DOHH2 (cell line): Measurements from ENCODE around the gene NTNG1.

Experiments
- H3F3A ChIP-seq: fragments of 200-600 bp; sonication (generic), shearing (Covaris generic); 2 replicates; pipeline ENCODE4 v1.6.0; 2016; ENCODE audit warnings: antibody characterized with exemption, mild to moderate bottlenecking; ENCODE audit not compliant: control insufficient read depth, insufficient read depth
- H3K27ac ChIP-seq: fragments of 200-600 bp; sonication (generic); 2 replicates; pipeline ENCODE4 v1.5.1; 2014; ENCODE audit warnings: low read depth, mild to moderate bottlenecking, low read length, moderate library complexity
- H3K27me3 ChIP-seq: fragments of 200-600 bp; sonication (generic); 2 replicates; pipeline ENCODE4 v1.6.1; 2014; ENCODE audit warnings: mild to moderate bottlenecking, low read length, mixed read lengths; ENCODE audit not compliant: control insufficient read depth
- H3K36me3 ChIP-seq: fragments of 200-600 bp; sonication (generic); 2 replicates; pipeline ENCODE4 v1.6.1; 2014; ENCODE audit warnings: mild to moderate bottlenecking, low read length, moderate library complexity, mixed read lengths; ENCODE audit not compliant: control insufficient read depth
- H3K4me1 ChIP-seq: fragments of 200-600 bp; sonication (generic); 2 replicates; pipeline ENCODE4 v1.6.1; 2014; ENCODE audit warnings: mild to moderate bottlenecking, low read length, mixed read lengths; ENCODE audit not compliant: control insufficient read depth
- H3K4me2 ChIP-seq: fragments of 200-600 bp; sonication (generic); 2 replicates; pipeline ENCODE4 v1.6.0; 2014; ENCODE audit warnings: mild to moderate bottlenecking, low read length, moderate library complexity
- H3K4me3 ChIP-seq: fragments of 200-600 bp; sonication (generic); 2 replicates; pipeline ENCODE4 v1.5.1; 2014; ENCODE audit warnings: mild to moderate bottlenecking, low read length, mixed read lengths
- H3K79me2 ChIP-seq: fragments of 200-600 bp; sonication (generic); 2 replicates; pipeline ENCODE4 v1.6.1; 2014; ENCODE audit warnings: mild to moderate bottlenecking, low read length, mixed read lengths; ENCODE audit not compliant: control insufficient read depth
- H3K9me2 ChIP-seq: fragments of 200-600 bp; sonication (generic); replicated peaks from 2 replicates; pipeline ENCODE4 v1.6.1; 2014; ENCODE audit warnings: mild to moderate bottlenecking, low read length, mixed read lengths; ENCODE audit not compliant: control insufficient read depth
- H3K9me3 ChIP-seq: fragments of 200-600 bp; sonication (generic); 2 replicates; pipeline ENCODE4 v1.6.1; 2014; ENCODE audit warnings: antibody characterized with exemption, low read length, mixed read lengths; ENCODE audit not compliant: control insufficient read depth, insufficient read depth
- H4K20me1 ChIP-seq: fragments of 200-600 bp; sonication (generic); 2 replicates; pipeline ENCODE4 v1.6.0; 2014; ENCODE audit warnings: low read depth, mild to moderate bottlenecking, antibody characterized with exemption, low read length, moderate library complexity; ENCODE audit not compliant: control insufficient read depth, insufficient read depth
- EZH2phosphoT487 ChIP-seq: fragments of 200-600 bp; sonication (generic); IDR thresholded peaks from 2 replicates; pipeline ENCODE4 v1.6.1; 2017; ENCODE audit warnings: borderline replicate concordance, mild to moderate bottlenecking, antibody characterized with exemption, low read length, moderate library complexity, mixed read lengths
- TF ChIP-seq, protein P1 (sequence below): fragments of 200-600 bp; sonication (generic); IDR thresholded peaks from one replicate; pipeline ENCODE4 v1.5.1; 2014; ENCODE audit warnings: antibody characterized with exemption, mild to moderate bottlenecking, low read depth, low read length; ENCODE audit not compliant: poor library complexity, severe bottlenecking

The NTNG1 gene

DNA sequence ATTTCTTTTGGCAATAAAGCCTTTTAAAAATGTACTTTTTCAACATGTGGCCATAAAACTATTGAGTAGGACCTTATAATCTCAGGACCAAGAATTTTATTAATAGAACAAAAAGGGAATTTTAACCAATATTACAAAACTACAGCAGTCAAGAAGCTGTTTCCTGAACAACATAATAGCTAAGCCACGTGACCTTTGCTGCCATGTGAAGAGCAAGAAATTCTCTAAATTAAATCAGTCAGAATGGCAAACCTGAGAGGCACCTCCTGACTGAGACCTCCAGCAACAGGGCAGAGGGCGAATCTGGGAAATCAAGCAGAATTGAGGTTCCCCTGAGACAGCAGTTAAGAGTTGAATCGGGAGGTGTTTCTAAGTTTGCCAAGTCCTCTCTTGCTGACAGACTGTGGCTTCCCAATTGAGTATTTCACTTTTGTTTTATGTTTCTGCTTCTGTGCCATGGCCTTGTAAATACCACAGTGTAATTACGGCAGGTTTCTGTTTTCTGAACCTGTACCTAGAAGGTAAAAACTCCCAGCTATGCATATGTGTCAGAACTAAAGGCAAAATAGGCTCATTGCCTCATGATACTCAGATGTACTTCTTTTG lies 358.4 kb downstream of the NTNG1 start:
- Histone ChIP-seq H3K9me2 (no peaks in the 10 kb centered on the region), H3K27me3 (no peaks in the 10 kb centered on the region), H3K36me3 (no peaks in the 10 kb centered on the region), H3F3A (no peaks in the 10 kb centered on the region), H3K4me2 (no peak overlapping the region), H3K27ac (no peak overlapping the region), H3K79me2 (no peaks in the 10 kb centered on the region), H4K20me1 (no peaks in the 10 kb centered on the region), H3K4me1 (peaks cover 8% of the 10 kb centered on the region; the same call in 1 of the 2 replicates), H3K9me3 (no peaks in the 10 kb centered on the region), H3K4me3 (no peak overlapping the region)
- no peak for TF ChIP-seq EZH2phosphoT487
- TF ChIP-seq, protein P1, sequence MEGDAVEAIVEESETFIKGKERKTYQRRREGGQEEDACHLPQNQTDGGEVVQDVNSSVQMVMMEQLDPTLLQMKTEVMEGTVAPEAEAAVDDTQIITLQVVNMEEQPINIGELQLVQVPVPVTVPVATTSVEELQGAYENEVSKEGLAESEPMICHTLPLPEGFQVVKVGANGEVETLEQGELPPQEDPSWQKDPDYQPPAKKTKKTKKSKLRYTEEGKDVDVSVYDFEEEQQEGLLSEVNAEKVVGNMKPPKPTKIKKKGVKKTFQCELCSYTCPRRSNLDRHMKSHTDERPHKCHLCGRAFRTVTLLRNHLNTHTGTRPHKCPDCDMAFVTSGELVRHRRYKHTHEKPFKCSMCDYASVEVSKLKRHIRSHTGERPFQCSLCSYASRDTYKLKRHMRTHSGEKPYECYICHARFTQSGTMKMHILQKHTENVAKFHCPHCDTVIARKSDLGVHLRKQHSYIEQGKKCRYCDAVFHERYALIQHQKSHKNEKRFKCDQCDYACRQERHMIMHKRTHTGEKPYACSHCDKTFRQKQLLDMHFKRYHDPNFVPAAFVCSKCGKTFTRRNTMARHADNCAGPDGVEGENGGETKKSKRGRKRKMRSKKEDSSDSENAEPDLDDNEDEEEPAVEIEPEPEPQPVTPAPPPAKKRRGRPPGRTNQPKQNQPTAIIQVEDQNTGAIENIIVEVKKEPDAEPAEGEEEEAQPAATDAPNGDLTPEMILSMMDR = no peak

DNA sequence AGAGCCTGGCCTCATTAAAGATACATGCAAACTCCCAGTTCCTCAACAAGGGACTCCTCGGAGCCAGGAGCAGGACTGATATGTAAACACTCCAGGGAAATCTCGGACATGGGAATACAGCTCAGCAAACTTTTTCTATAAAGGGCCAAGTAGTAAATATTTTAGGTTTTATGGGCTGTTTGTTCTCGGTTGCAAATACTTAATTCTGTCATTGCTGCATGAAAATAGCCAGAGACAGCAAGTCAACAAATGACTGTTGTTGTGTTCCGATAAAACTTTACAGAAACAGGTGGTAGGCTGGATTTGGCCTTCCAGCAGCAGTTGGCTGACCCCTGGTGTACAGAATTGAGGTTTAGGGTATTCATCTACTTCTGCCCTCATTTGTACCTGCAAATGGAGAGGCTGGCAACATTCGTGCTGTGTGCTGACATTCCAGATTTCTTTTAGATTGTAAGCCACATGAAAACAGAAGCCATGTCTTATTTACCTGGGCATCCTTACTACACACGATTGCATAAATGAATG lies 360.3 kb downstream of the NTNG1 start:
- no peaks in the 10 kb centered on the region for H3K79me2 ChIP-seq
- H3K4me1 ChIP-seq = peaks cover 7% of the 10 kb centered on the region; the same call in 1 of the 2 replicates
- no peaks in the 10 kb centered on the region for H3K36me3 ChIP-seq
- no peaks in the 10 kb centered on the region for H3F3A ChIP-seq
- TF ChIP-seq, protein P1 = no peak
- no peak for TF ChIP-seq EZH2phosphoT487
- no peak overlapping the region for H3K4me2 ChIP-seq
- no peak overlapping the region for H3K27ac ChIP-seq
- no peaks in the 10 kb centered on the region for H4K20me1 ChIP-seq
- H3K9me2 ChIP-seq = no peaks in the 10 kb centered on the region
- H3K4me3 ChIP-seq = no peak overlapping the region
- no peaks in the 10 kb centered on the region for H3K9me3 ChIP-seq
- H3K27me3 ChIP-seq = no peaks in the 10 kb centered on the region

DNA sequence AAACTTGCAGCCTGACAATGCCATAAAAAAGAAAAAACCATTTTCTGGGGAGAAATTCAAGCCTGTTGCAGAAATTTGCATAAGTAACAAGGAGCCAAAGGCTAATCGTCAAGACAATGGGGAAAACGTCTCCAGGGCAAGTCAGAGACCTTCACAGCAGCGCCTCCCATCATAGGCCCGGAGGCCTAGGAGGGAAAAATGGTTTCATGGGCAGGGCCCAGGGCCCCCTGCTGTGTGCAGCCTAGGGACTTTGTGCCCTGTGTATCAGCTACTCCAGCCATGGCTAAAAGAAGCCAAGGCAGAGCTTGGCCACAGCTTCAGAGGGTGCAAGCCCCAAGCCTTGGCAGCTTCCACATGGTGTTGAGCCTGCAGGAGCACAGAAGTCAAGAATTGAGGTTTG lies 369.5 kb downstream of the NTNG1 start:
- Histone ChIP-seq H3K4me3 (no peak overlapping the region), H3F3A (no peaks in the 10 kb centered on the region), H3K27ac (no peak overlapping the region), H3K27me3 (no peaks in the 10 kb centered on the region), H3K4me1 (no peaks in the 10 kb centered on the region), H3K36me3 (no peaks in the 10 kb centered on the region), H3K9me3 (peaks cover 23% of the 10 kb centered on the region), H4K20me1 (no peaks in the 10 kb centered on the region), H3K79me2 (no peaks in the 10 kb centered on the region), H3K9me2 (no peaks in the 10 kb centered on the region), H3K4me2 (no peak overlapping the region)
- no peak for TF ChIP-seq EZH2phosphoT487
- TF ChIP-seq, protein P1 = no peak
